Liver (tissue), 3 donors: ENCODE results near the gene PNPLA2.

Source experiments
- FOXA1 ChIP-seq: IDR thresholded peaks from 2 replicates; pipeline ENCODE4 v1.6.1; 2016; ENCODE audit warnings: antibody characterized with exemption
- RAD21 ChIP-seq, 2 donors: IDR thresholded peaks; 2 replicates each; pipeline ENCODE4 v1.6.1; 2016; ENCODE audit warnings: antibody characterized with exemption in 2 of 2, mild to moderate bottlenecking in 2 of 2
- SP1 ChIP-seq: IDR thresholded peaks from 2 replicates; pipeline ENCODE4 v1.6.1; 2018; ENCODE audit warnings: antibody characterized with exemption, mild to moderate bottlenecking
- YY1 ChIP-seq: IDR thresholded peaks from 2 replicates; pipeline ENCODE4 v1.6.1; 2016; ENCODE audit warnings: antibody characterized with exemption, mild to moderate bottlenecking
- TF ChIP-seq, protein P1 (sequence below): IDR thresholded peaks from 2 replicates; pipeline ENCODE4 v1.6.1; 2016; ENCODE audit warnings: antibody characterized with exemption
- TF ChIP-seq, protein P2 (sequence below): fragments of 150-350 bp; IDR thresholded peaks from 2 replicates; pipeline ENCODE4 v1.5.1; 2017; ENCODE audit warnings: improper control_type of control experiment, low read depth, low read length; ENCODE audit not compliant: missing input control
- TF ChIP-seq, protein P3 (sequence below): IDR thresholded peaks from 2 replicates; pipeline ENCODE4 v1.6.1; 2016; ENCODE audit warnings: antibody characterized with exemption, mild to moderate bottlenecking
- TF ChIP-seq, protein P4 (sequence below): IDR thresholded peaks from 2 replicates; pipeline ENCODE4 v1.6.1; 2016; ENCODE audit warnings: antibody characterized with exemption
- donor health status: healthy.
- donor health status: healthy.

DNA sequence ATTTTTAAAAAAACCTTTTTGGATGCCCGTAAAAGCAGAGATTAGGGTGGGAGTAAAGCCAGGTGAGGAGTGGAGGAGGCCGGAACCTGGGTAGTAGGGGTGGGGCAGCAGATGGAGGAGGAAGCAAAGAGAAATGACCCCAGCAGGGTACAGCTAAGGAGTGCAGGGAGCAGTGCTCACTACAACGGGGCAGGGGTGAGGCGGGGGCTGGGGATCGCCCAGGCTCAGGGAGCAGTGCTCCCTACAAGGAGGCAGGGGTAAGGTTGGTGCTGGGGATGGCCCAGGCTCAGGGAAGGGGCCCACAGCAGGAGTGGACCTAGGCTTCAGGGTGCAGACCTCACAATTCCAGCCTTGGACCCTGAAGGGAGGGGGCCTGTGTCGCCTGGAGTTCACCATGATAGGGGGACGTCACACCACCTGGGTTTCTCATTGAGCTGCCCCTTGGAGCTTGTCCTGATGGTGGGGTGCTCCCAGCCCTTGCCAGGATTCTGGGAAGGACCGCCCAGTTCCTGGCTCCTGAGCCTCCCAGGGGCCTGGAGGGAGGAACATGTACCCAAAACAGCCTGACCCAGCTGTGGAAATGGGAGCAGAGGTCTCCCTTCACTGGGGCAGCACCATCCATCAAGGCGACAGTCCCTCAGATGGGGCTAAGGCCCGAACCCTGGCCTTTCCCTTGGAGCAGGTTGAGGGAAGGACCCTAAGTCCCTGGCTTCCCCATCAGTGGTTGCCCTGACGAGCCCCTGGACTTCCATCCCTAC is 2.9 kb upstream of the PNPLA2 start:
- TF ChIP-seq, protein P1, sequence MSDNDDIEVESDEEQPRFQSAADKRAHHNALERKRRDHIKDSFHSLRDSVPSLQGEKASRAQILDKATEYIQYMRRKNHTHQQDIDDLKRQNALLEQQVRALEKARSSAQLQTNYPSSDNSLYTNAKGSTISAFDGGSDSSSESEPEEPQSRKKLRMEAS, result no peak
- TF ChIP-seq, protein P2, sequence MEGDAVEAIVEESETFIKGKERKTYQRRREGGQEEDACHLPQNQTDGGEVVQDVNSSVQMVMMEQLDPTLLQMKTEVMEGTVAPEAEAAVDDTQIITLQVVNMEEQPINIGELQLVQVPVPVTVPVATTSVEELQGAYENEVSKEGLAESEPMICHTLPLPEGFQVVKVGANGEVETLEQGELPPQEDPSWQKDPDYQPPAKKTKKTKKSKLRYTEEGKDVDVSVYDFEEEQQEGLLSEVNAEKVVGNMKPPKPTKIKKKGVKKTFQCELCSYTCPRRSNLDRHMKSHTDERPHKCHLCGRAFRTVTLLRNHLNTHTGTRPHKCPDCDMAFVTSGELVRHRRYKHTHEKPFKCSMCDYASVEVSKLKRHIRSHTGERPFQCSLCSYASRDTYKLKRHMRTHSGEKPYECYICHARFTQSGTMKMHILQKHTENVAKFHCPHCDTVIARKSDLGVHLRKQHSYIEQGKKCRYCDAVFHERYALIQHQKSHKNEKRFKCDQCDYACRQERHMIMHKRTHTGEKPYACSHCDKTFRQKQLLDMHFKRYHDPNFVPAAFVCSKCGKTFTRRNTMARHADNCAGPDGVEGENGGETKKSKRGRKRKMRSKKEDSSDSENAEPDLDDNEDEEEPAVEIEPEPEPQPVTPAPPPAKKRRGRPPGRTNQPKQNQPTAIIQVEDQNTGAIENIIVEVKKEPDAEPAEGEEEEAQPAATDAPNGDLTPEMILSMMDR, result no peak
- TF ChIP-seq SP1 (no peak), YY1 (no peak), FOXA1 (no peak), RAD21 (IDR thresholded peaks at IDR 0.05) (no peak)
- TF ChIP-seq, protein P3, sequence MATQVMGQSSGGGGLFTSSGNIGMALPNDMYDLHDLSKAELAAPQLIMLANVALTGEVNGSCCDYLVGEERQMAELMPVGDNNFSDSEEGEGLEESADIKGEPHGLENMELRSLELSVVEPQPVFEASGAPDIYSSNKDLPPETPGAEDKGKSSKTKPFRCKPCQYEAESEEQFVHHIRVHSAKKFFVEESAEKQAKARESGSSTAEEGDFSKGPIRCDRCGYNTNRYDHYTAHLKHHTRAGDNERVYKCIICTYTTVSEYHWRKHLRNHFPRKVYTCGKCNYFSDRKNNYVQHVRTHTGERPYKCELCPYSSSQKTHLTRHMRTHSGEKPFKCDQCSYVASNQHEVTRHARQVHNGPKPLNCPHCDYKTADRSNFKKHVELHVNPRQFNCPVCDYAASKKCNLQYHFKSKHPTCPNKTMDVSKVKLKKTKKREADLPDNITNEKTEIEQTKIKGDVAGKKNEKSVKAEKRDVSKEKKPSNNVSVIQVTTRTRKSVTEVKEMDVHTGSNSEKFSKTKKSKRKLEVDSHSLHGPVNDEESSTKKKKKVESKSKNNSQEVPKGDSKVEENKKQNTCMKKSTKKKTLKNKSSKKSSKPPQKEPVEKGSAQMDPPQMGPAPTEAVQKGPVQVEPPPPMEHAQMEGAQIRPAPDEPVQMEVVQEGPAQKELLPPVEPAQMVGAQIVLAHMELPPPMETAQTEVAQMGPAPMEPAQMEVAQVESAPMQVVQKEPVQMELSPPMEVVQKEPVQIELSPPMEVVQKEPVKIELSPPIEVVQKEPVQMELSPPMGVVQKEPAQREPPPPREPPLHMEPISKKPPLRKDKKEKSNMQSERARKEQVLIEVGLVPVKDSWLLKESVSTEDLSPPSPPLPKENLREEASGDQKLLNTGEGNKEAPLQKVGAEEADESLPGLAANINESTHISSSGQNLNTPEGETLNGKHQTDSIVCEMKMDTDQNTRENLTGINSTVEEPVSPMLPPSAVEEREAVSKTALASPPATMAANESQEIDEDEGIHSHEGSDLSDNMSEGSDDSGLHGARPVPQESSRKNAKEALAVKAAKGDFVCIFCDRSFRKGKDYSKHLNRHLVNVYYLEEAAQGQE, result no peak
- TF ChIP-seq, protein P4, sequence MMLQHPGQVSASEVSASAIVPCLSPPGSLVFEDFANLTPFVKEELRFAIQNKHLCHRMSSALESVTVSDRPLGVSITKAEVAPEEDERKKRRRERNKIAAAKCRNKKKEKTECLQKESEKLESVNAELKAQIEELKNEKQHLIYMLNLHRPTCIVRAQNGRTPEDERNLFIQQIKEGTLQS, result no peak
